Fibroblast of lung (primary cell): ENCODE data around the gene LRRK1.

ENCODE experiments used
- CTCF ChIP-seq, 2 donors: IDR thresholded peaks in 1 of 2; conservative IDR thresholded peaks in 1 of 2; 1 replicate in 1 of 2; 2 replicates in 1 of 2; pipeline ENCODE4 v1.5.1; 2011 to 2012; ENCODE audit warnings: low read length in 2 of 2, control low read depth in 1 of 2, inconsistent platforms in 1 of 2, low read depth in 1 of 2, mild to moderate bottlenecking in 1 of 2
- EZH2 ChIP-seq: IDR thresholded peaks from 2 replicates; pipeline ENCODE4 v1.5.1; 2012; ENCODE audit warnings: low read length, control low read depth, mild to moderate bottlenecking; ENCODE audit errors: missing control alignments

- TF ChIP-seq CTCF (conservative IDR thresholded peaks at IDR 0.05 in 1 of 2, IDR thresholded peaks at IDR 0.05 in 1 of 2; ENCODE audit: low read depth in 1 of 2, low read length in 2 of 2) = no peak
- no peak for TF ChIP-seq EZH2
Observed at GRCh38 chr15:101022876-101023275, 103.7 kb downstream of the LRRK1 start.
